ENCODE results near the gene HILPDA.

The HILPDA gene

DNA sequence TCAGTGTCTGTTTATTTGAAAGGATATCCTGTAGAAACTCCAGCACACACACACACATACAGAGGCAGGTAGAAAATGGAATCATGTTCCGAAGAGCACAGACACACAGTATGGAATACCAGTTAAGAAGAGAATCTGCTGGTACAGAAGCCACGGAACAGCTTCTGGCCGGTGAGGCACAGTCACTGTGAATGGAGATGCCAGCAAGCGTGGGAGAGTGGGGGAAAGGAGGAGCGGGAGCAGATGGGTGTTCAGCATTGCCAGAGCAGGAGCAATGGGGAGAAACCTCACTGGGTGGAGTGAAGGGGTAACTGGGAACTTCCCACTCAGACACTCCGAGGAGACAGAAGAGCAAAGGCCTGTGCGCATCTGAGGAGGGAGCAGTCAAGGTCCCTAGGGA lies 36.4 kb upstream of the HILPDA start:
- Histone ChIP-seq H3K9ac (ENCODE audit: low read depth, low read length) (no peak overlapping the region), H3K4me3 (ENCODE audit: low read length) (no peak overlapping the region), H3K36me3 (ENCODE audit: insufficient read depth, low read length) (no peaks in the 10 kb centered on the region), H3K27me3 (ENCODE audit: control insufficient read depth, insufficient read depth, low read length) (peaks cover 27% of the 10 kb centered on the region), H3K9me3 (replicated peaks; ENCODE audit: low read length) (no peaks in the 10 kb centered on the region), H3K4me1 (ENCODE audit: control insufficient read depth, insufficient read depth, low read length) (no peaks in the 10 kb centered on the region), H3K4me2 (ENCODE audit: low read length) (no peak overlapping the region)

GRCh38 chr7:128420773-128421172 lies 34.9 kb upstream of the HILPDA start:
- Histone ChIP-seq H3K4me3 (ENCODE audit: low read length) (no peak overlapping the region), H3K36me3 (ENCODE audit: insufficient read depth, low read length) (no peaks in the 10 kb centered on the region), H3K4me2 (ENCODE audit: low read length) (no peak overlapping the region), H3K9ac (ENCODE audit: low read depth, low read length) (no peak overlapping the region), H3K9me3 (replicated peaks; ENCODE audit: low read length) (no peaks in the 10 kb centered on the region), H3K27me3 (ENCODE audit: control insufficient read depth, insufficient read depth, low read length) (peaks cover 20% of the 10 kb centered on the region), H3K4me1 (ENCODE audit: control insufficient read depth, insufficient read depth, low read length) (no peaks in the 10 kb centered on the region)

- Histone ChIP-seq H3K36me3 (ENCODE audit: insufficient read depth, low read length) (no peaks in the 10 kb centered on the region), H3K9ac (ENCODE audit: low read depth, low read length) (no peak overlapping the region), H3K4me2 (ENCODE audit: low read length) (no peak overlapping the region), H3K4me1 (ENCODE audit: control insufficient read depth, insufficient read depth, low read length) (no peaks in the 10 kb centered on the region), H3K27me3 (ENCODE audit: control insufficient read depth, insufficient read depth, low read length) (peaks cover 20% of the 10 kb centered on the region), H3K9me3 (replicated peaks; ENCODE audit: low read length) (no peaks in the 10 kb centered on the region), H3K4me3 (ENCODE audit: low read length) (no peak overlapping the region)
Measured at GRCh38 chr7:128421384-128421783, 34.3 kb upstream of the HILPDA start.

- H3K9me3 ChIP-seq (replicated peaks; ENCODE audit: low read length): no peaks in the 10 kb centered on the region
- no peak overlapping the region for H3K4me3 ChIP-seq (ENCODE audit: low read length)
- no peaks in the 10 kb centered on the region for H3K36me3 ChIP-seq (ENCODE audit: insufficient read depth, low read length)
- no peaks in the 10 kb centered on the region for H3K4me1 ChIP-seq (ENCODE audit: control insufficient read depth, insufficient read depth, low read length)
- H3K4me2 ChIP-seq (ENCODE audit: low read length): no peak overlapping the region
- H3K27me3 ChIP-seq (ENCODE audit: control insufficient read depth, insufficient read depth, low read length): peaks cover 16% of the 10 kb centered on the region
- H3K9ac ChIP-seq (ENCODE audit: low read depth, low read length): no peak overlapping the region
Measured at GRCh38 chr7:128422037-128422436, 33.6 kb upstream of the HILPDA start.

DNA sequence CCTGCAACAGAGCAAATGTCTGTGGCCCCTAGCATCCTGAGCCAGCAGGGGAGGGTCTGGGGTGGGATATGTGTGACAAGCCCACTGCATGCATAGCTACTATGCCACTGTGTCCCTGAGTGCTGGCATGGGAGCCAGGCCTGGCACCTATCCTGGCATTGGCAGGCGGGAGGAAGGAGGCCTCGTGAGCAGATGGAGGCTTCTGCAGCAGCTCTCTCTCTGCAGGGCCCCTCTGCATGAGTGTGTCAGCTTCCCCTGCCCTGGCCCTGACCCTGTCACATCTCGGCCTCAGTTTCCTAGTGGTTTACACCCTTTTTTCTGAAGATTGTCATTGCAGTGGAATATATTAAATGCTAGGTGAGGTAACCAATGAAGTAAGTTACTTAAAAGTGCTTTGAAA lies 32.8 kb upstream of the HILPDA start:
- Histone ChIP-seq H3K4me1 (ENCODE audit: control insufficient read depth, insufficient read depth, low read length) (no peaks in the 10 kb centered on the region), H3K9me3 (replicated peaks; ENCODE audit: low read length) (no peaks in the 10 kb centered on the region)

DNA sequence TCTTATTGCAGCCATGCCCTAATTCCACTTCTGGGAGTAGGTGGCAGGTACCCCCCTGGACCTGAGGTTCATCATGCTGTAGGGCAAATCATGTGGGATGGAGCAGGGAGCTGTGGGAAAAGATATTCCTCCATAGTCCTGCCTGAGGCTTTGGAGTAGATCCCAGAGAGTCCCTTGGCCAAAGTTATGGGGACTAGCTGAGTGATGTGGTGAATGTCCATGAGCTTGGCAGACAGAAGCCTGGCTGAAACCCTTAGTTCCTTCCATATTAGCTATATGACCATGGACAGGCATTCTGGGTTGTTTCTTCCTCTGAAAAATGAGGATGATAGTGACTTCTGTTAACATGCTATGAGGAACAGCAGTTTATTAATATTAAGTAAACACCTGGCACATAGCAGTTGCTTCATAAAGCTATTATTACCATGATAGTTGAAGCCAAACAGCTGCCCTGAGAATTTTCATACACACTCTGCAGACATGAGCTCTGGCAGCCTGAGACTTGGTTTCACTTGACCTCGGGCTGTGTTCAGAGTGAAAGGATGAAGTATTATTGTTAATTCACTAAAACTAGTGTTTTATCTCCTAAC lies 30.9 kb upstream of the HILPDA start:
- Histone ChIP-seq H3K4me2 (ENCODE audit: low read length) (no peak overlapping the region), H3K4me1 (ENCODE audit: control insufficient read depth, insufficient read depth, low read length) (no peaks in the 10 kb centered on the region)

More for the DNA sequence above, 32.8 kb upstream of the HILPDA start:
- peaks cover 16% of the 10 kb centered on the region for H3K27me3 ChIP-seq (ENCODE audit: control insufficient read depth, insufficient read depth, low read length)
- no peak overlapping the region for H3K4me3 ChIP-seq (ENCODE audit: low read length)
- no peak overlapping the region for H3K9ac ChIP-seq (ENCODE audit: low read depth, low read length)
- no peak overlapping the region for H3K4me2 ChIP-seq (ENCODE audit: low read length)
- no peaks in the 10 kb centered on the region for H3K36me3 ChIP-seq (ENCODE audit: insufficient read depth, low read length)

DNA sequence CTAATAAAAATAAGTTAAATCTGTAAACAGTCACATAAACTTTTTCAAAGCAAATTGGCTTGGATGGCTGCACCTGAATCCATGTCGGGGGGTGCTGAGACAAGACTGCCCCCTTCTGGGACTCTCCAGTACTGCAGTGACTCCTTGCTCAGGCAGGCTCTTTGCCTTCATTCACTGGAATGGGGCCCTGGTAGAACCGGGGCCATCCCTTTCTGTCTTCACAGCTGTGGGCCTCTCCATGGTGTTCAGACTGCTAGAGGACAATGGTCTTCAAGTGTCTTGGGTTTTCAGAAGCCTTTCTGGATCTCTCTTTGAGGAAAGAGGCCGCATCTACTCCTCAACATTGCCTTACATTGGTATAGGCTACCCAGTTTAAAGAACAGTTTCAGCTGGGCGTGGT lies 29.8 kb upstream of the HILPDA start:
- no peaks in the 10 kb centered on the region for H3K9me3 ChIP-seq (replicated peaks; ENCODE audit: low read length)
- no peak overlapping the region for H3K4me3 ChIP-seq (ENCODE audit: low read length)
- H3K9ac ChIP-seq (ENCODE audit: low read depth, low read length): no peak overlapping the region
- H3K4me2 ChIP-seq (ENCODE audit: low read length): no peak overlapping the region
- no peaks in the 10 kb centered on the region for H3K36me3 ChIP-seq (ENCODE audit: insufficient read depth, low read length)
- H3K27me3 ChIP-seq (ENCODE audit: control insufficient read depth, insufficient read depth, low read length): peaks cover 11% of the 10 kb centered on the region
- H3K4me1 ChIP-seq (ENCODE audit: control insufficient read depth, insufficient read depth, low read length): no peaks in the 10 kb centered on the region

More for the DNA sequence above, 30.9 kb upstream of the HILPDA start:
- Histone ChIP-seq H3K9me3 (replicated peaks; ENCODE audit: low read length) (no peaks in the 10 kb centered on the region), H3K27me3 (ENCODE audit: control insufficient read depth, insufficient read depth, low read length) (peaks cover 10% of the 10 kb centered on the region), H3K36me3 (ENCODE audit: insufficient read depth, low read length) (no peaks in the 10 kb centered on the region), H3K4me3 (ENCODE audit: low read length) (no peak overlapping the region), H3K9ac (ENCODE audit: low read depth, low read length) (no peak overlapping the region)

- peaks cover 14% of the 10 kb centered on the region for H3K27me3 ChIP-seq (ENCODE audit: control insufficient read depth, insufficient read depth, low read length)
- no peaks in the 10 kb centered on the region for H3K4me1 ChIP-seq (ENCODE audit: control insufficient read depth, insufficient read depth, low read length)
- H3K36me3 ChIP-seq (ENCODE audit: insufficient read depth, low read length): no peaks in the 10 kb centered on the region
- no peak overlapping the region for H3K4me2 ChIP-seq (ENCODE audit: low read length)
- H3K9me3 ChIP-seq (replicated peaks; ENCODE audit: low read length): no peaks in the 10 kb centered on the region
- H3K4me3 ChIP-seq (ENCODE audit: low read length): no peak overlapping the region
- H3K9ac ChIP-seq (ENCODE audit: low read depth, low read length): no peak overlapping the region
Measured at GRCh38 chr7:128427289-128427891, 28.3 kb upstream of the HILPDA start.

DNA sequence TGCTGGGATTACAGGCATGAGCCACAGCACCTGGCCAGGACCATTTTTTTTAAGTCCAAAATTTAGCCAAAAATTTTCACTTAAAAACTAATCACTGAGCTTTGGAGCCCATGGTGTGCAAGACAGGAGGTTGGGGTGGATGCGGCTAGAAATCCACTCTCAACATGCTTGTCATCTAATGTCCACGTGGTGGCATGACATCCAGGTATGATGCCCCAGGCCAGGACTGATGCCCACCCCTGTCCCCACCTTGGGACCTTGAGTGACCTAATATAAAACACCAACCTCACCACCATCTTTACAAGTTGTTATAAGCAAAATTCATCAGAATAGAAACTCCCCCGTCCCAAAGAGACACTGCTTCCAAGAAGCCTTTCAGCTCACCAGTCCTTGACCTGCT lies 25.5 kb upstream of the HILPDA start:
- Histone ChIP-seq H3K4me3 (ENCODE audit: low read length) (no peak overlapping the region), H3K4me1 (ENCODE audit: control insufficient read depth, insufficient read depth, low read length) (no peaks in the 10 kb centered on the region), H3K27me3 (ENCODE audit: control insufficient read depth, insufficient read depth, low read length) (peaks cover 24% of the 10 kb centered on the region), H3K9ac (ENCODE audit: low read depth, low read length) (no peak overlapping the region), H3K36me3 (ENCODE audit: insufficient read depth, low read length) (no peaks in the 10 kb centered on the region), H3K4me2 (ENCODE audit: low read length) (no peak overlapping the region), H3K9me3 (replicated peaks; ENCODE audit: low read length) (no peaks in the 10 kb centered on the region)

DNA sequence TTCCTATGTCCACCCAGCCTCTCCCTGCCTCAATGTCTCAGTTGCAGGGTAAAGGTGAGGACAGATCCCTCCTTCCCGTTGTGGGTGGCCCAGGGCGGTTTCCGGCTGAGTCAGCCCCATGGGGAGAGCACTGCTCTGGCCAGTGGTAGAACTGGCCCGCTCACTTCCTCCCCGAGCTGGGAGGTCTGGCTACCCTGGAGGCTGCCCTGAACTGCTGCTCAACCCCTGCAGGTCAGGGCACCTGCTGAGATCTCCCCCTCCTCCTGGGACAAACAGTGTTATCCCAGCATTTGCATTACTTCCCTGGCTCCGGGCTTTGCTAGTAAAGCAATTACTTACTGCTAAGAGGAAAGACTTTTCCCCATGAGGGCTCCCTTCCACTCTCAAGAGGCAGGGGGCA lies 24.5 kb upstream of the HILPDA start:
- H3K9ac ChIP-seq (ENCODE audit: low read depth, low read length): no peak overlapping the region
- H3K4me2 ChIP-seq (ENCODE audit: low read length): no peak overlapping the region
- H3K4me1 ChIP-seq (ENCODE audit: control insufficient read depth, insufficient read depth, low read length): no peaks in the 10 kb centered on the region
- no peak overlapping the region for H3K4me3 ChIP-seq (ENCODE audit: low read length)
- peaks cover 33% of the 10 kb centered on the region for H3K27me3 ChIP-seq (ENCODE audit: control insufficient read depth, insufficient read depth, low read length)
- no peaks in the 10 kb centered on the region for H3K9me3 ChIP-seq (replicated peaks; ENCODE audit: low read length)
- H3K36me3 ChIP-seq (ENCODE audit: insufficient read depth, low read length): no peaks in the 10 kb centered on the region

GRCh38 chr7:128431754-128432153 lies 23.9 kb upstream of the HILPDA start:
- Histone ChIP-seq H3K36me3 (ENCODE audit: insufficient read depth, low read length) (no peaks in the 10 kb centered on the region), H3K4me2 (ENCODE audit: low read length) (no peak overlapping the region), H3K4me1 (ENCODE audit: control insufficient read depth, insufficient read depth, low read length) (no peaks in the 10 kb centered on the region), H3K4me3 (ENCODE audit: low read length) (no peak overlapping the region), H3K9ac (ENCODE audit: low read depth, low read length) (no peak overlapping the region), H3K27me3 (ENCODE audit: control insufficient read depth, insufficient read depth, low read length) (peaks cover 35% of the 10 kb centered on the region), H3K9me3 (replicated peaks; ENCODE audit: low read length) (no peaks in the 10 kb centered on the region)

Data from skeletal muscle satellite cell (primary cell).